Neutrophil (primary cell): ENCODE measurements around the gene SLIT3.

Source experiments
- H3K27ac ChIP-seq: fragments of 200-600 bp; sonication (generic); 2 replicates; pipeline ENCODE4 v1.5.1; 2016; ENCODE audit warnings: mild to moderate bottlenecking, moderate library complexity
- H3K27me3 ChIP-seq: fragments of 200-600 bp; sonication (generic); 2 replicates; pipeline ENCODE4 v1.6.0; 2016; ENCODE audit warnings: mild to moderate bottlenecking
- H3K36me3 ChIP-seq: fragments of 200-600 bp; sonication (generic); 2 replicates; pipeline ENCODE4 v1.5.1; 2017
- H3K4me1 ChIP-seq, 2 experiments: fragments of 200-600 bp in 1 of 2; sonication (generic) in 1 of 2; 1 replicate in 1 of 2; 2 replicates in 1 of 2; pipeline versions ENCODE4 v1.5.1 to v1.6.1; 2013 to 2016; ENCODE audit warnings: low read depth in 1 of 2, low read length in 1 of 2, mild to moderate bottlenecking in 1 of 2, moderate library complexity in 1 of 2; ENCODE audit not compliant: control insufficient read depth in 1 of 2, insufficient read depth in 1 of 2
- H3K4me3 ChIP-seq, 2 experiments: fragments of 200-600 bp in 1 of 2; sonication (generic) in 1 of 2; 1 replicate in 1 of 2; 2 replicates in 1 of 2; pipeline ENCODE4 v1.5.1; 2013 to 2016; ENCODE audit warnings: low read depth in 1 of 2, low read length in 1 of 2, mild to moderate bottlenecking in 1 of 2, moderate library complexity in 1 of 2
- H3K9me3 ChIP-seq: fragments of 200-600 bp; sonication (generic); 2 replicates; pipeline ENCODE4 v1.5.1; 2016
- CTCF ChIP-seq: fragments of 200-600 bp; sonication (generic); IDR thresholded peaks from 2 replicates; pipeline ENCODE4 v1.5.1; 2016; ENCODE audit warnings: antibody characterized with exemption

The SLIT3 gene

GRCh38 chr5:169242175-169242848 is 58.6 kb downstream of the SLIT3 start:
- no peak overlapping the region for H3K4me3 ChIP-seq
- H3K27me3 ChIP-seq, result no peaks in the 10 kb centered on the region
- H3K9me3 ChIP-seq, result no peaks in the 10 kb centered on the region
- no peak for TF ChIP-seq CTCF
- H3K27ac ChIP-seq, result no peak overlapping the region
- no peaks in the 10 kb centered on the region for H3K36me3 ChIP-seq
- peaks cover 0 to 3% of the 10 kb centered on the region in 2 experiments for H3K4me1 ChIP-seq

GRCh38 chr5:169229342-169229892 is 71.5 kb downstream of the SLIT3 start:
- no peaks in the 10 kb centered on the region for H3K4me1 ChIP-seq
- no peaks in the 10 kb centered on the region for H3K27me3 ChIP-seq
- no peak for TF ChIP-seq CTCF

GRCh38 chr5:169226895-169227294 is 74.0 kb downstream of the SLIT3 start:
- no peaks in the 10 kb centered on the region for H3K36me3 ChIP-seq
- no peaks in the 10 kb centered on the region for H3K9me3 ChIP-seq
- TF ChIP-seq CTCF, result no peak
- no peak overlapping the region for H3K4me3 ChIP-seq
- no peaks in the 10 kb centered on the region for H3K4me1 ChIP-seq
- H3K27ac ChIP-seq, result no peak overlapping the region
- no peaks in the 10 kb centered on the region for H3K27me3 ChIP-seq

More at GRCh38 chr5:169229342-169229892, 71.5 kb downstream of the SLIT3 start:
- Histone ChIP-seq H3K9me3 (no peaks in the 10 kb centered on the region), H3K36me3 (no peaks in the 10 kb centered on the region), H3K4me3 (no peak overlapping the region), H3K27ac (no peak overlapping the region)

- no peaks in the 10 kb centered on the region for H3K4me1 ChIP-seq
- H3K27ac ChIP-seq, result no peak overlapping the region
- H3K36me3 ChIP-seq, result no peaks in the 10 kb centered on the region
- TF ChIP-seq CTCF, result no peak
- no peaks in the 10 kb centered on the region for H3K27me3 ChIP-seq
- H3K4me3 ChIP-seq, result no peak overlapping the region
- no peaks in the 10 kb centered on the region for H3K9me3 ChIP-seq
Measured at GRCh38 chr5:169225830-169226356, 75.0 kb downstream of the SLIT3 start.

- Histone ChIP-seq H3K9me3 (no peaks in the 10 kb centered on the region), H3K27me3 (no peaks in the 10 kb centered on the region), H3K36me3 (no peaks in the 10 kb centered on the region), H3K4me3 (no peak overlapping the region), H3K4me1 (no peaks in the 10 kb centered on the region), H3K27ac (no peak overlapping the region)
- TF ChIP-seq CTCF, result no peak
Measured at GRCh38 chr5:169223595-169223953, 77.4 kb downstream of the SLIT3 start.
